ENCODE measurements around the gene SNAP25.

GRCh38 chr20:10253780-10254179 lies 35.1 kb downstream of the SNAP25 start:
- TF ChIP-seq CTCF (IDR thresholded peaks at IDR 0.05) (no peak), POLR2A (IDR thresholded peaks at IDR 0.05) (no peak)
